DMS114 treated with DMSO at 0.1 percent for 48 hours (cell line): ENCODE results near the gene BMP2K.

ENCODE experiments used
- DNase-seq: peaks from one replicate; lab custom pipeline; 2025; ENCODE audit not compliant: unreplicated experiment; lab: John Stamatoyannopoulos, UW

The BMP2K gene

DNA sequence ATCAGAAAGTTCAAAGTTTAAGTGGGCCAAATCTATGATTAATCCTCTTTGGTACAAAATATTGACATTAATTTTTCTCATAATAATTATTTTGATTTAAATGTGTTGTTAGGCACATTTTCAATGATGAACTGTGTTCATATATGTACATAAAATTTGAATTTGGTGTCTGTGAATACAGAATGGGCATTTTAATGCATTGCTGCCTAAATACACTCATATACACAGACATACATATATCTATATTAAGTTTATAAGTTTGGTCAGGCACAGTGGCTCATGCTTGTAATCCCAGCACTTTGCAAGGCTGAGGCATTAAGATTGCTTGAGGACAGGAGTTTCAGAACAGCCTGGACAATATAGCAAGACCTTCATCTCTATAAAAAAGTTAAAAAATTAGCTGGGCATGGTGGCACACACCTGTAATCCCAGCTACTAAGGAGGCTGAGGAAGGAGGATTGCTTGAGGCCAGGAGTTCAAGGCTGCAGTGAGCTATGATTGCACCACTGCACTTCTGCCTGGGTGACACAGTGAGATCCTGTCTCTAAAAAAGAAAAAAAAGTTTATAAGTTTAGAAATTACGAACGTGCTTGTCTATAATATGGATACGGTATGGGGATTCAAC, 12.3 kb upstream of the BMP2K start:
- DNase-seq: no peak

DNA sequence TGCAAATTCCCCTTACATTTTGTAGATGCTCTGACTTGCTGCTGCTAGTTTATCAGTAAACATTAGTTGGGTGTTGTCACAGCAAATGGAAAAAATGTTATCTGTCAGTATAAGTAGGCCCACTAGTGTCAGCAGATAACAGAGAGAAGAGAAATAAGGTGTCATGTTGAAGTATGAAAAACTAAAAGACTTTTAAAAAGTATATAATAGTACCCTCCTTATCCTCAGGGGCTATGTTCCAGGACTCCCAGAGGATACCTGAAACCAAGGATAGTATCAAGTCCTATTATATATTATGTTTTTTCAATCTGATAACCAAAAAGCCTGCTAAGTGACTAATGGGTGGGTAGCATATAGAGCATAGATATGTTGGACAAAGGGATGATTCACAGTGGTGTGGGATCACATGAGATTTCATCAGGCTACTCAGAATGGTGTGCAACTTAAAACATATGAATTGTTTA, 11.6 kb upstream of the BMP2K start:
- DNase-seq: no peak

DNA sequence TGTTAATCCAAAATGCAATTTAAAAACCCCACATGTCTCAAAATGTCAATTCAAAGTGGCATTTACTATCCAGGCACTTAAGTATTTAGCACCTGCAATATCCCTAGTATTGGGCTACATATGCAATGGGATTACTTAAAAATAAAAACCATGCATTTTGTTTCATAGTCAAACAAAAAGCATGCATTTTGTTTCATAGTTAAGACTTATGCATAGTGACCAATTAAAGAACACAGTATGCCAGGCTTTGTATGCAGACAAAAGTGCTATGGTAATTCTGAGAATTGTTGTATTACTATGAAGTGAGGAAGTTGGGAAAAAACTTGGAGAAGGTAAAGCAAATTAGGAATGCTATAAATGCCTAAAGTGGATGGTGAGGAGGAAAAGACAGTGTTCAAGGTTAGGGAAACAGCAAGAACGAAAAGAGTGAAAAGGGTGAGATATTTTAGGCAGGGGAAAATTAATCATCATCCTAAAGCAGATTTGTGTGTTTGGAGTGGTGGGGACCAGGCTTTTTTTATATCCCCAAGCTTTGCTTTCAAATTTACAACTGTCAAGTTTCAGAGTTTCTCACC, 10.6 kb upstream of the BMP2K start:
- DNase-seq: no peak

DNA sequence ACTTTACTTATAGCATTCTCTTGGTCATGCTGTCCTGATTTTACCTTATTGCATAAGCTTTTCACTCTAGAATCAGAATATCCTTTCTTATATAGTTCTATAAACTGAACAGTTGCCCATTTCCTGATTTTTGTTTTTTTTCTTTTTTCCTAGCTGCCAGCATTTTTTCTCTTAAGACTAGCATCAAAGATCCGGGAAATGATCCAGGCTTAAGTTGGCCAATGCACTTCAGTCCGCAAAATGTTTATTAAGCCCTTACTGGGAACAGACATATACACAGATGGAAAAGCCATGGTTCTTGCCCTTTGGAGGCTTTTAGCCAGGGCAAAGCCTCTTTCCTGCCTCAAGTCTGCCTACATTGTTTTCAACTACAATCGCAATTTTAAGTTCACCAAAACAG, 10.1 kb upstream of the BMP2K start:
- DNase-seq: no peak

DNA sequence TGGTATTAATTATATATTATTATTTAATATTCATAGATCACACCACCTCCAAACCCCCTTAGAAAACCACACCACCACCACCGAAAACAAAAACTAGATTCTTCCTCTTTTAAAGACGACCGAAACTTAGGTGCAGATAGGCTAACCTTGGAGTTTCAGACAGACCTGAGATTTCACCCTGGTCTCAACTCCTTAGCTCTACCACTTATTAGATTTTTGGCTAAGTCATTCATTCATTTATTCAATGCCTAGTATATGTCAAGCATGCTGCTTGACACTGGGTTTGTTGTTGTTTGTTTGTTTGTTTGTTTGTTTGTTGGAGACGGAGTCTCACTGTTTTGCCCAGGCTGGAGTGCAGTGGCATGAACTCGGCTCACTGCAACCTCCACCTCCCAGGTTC, 9.5 kb upstream of the BMP2K start:
- no peak for DNase-seq

GRCh38 chr4:78767350-78767749, 8.8 kb upstream of the BMP2K start:
- DNase-seq: no peak

GRCh38 chr4:78768452-78769180, 7.5 kb upstream of the BMP2K start:
- DNase-seq: no peak

DNA sequence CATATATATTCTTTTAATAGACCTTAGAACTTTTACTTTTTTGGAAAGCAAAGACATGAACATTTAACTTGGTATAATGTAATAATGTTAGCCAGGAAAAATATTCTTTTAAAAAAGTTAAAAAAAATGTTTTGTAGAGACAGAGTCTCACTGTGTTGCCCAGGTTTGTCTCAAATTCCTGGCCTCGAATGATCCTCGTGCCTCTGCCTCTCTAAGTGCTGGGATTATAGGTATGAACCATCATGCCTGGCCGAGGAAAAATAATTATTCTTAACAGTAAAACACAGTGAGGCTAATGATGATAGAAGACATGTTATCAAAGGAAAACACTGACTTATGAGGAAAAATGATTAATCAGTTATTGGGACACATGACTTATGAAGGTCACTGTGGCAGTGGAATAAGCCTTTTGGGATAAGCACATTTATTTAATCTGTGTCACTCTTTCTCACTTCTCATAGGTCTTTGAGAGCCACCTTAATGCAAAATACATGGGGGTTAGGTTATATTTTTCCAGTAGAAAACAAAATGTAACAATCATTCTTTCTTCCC, 6.0 kb upstream of the BMP2K start:
- no peak for DNase-seq

GRCh38 chr4:78772526-78773091, 3.5 kb upstream of the BMP2K start:
- DNase-seq: no peak

DNA sequence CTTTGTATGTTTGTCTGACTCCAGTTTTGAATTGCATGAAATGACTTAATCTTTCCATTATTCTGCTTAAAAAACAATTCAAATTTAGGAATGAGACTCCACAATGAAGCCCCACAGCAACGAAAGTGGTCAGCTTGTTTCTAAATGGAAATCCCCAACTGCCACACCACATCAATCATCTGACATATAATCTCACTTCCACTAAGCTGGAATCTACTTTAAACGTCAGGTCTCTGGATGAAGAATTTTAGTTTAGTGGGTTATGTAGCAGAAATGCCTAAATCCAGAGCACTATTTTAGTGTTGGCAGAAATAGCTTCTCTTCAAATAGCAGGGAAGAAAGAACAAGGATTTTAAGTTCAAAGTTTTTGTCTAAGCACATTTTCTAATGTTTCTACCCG, 1.7 kb upstream of the BMP2K start:
- no peak for DNase-seq

GRCh38 chr4:78775303-78776078, 659 bp upstream of the BMP2K start:
- peak; percentile 29 for DNase-seq

- DNase-seq: no peak
Measured at GRCh38 chr4:78776729-78777575, 802 bp downstream of the BMP2K start.

DNA sequence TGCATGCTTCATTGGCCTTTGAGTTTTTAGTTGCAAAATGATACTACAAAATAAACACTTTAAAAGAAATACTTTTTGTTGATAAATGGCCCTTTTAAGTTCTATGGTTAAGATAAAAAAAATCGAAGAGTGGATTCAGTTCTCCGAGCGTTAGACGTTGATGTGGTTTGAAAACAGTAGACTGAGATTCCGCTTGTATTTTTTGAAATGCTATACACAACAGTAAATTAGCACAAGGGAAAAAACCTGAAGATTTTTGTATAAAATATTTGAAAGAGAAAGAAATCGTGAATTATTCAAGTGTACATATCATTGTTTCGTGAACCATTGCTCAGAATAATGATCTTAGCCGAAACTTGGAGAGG, 1.4 kb downstream of the BMP2K start:
- DNase-seq: no peak

DNA sequence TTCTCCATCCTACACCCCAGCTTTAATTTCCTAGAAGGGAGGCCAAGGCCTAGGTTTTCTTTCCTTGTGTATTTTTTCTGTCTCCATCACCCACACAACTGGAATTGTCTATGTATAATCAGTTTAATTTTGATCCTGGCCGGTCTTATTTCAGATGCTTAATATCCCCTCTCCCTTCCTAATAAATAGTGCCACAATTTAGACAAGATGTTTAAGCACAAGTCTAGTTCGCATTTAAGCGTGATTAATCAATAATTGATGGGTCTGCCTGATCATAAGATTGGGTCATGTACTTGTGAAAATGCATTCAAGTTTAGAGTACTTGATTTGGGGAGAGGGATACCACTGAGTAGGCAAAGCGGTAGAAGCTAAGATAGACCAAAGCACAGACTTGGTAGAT, 2.4 kb downstream of the BMP2K start:
- DNase-seq: no peak

GRCh38 chr4:78779280-78779679, 3.1 kb downstream of the BMP2K start:
- no peak for DNase-seq

DNA sequence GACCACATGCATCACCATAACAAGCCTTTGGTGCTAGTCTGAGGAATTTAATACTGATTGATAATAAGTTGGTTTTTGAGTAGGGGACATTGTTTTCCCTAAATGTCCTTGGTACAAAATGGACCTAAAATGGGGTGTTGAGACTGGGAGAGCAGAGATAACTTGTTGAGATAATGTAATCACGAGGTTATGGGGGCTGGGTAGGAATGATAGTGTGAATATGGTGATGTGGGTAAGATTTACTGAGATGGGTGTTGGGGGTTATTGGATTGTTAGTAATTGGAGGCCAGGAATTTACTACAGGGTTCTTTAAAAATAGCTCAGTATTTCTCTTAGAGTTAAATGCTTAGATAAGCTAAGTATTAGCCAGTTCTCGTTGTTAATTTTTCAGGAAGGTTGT, 3.9 kb downstream of the BMP2K start:
- DNase-seq: no peak

DNA sequence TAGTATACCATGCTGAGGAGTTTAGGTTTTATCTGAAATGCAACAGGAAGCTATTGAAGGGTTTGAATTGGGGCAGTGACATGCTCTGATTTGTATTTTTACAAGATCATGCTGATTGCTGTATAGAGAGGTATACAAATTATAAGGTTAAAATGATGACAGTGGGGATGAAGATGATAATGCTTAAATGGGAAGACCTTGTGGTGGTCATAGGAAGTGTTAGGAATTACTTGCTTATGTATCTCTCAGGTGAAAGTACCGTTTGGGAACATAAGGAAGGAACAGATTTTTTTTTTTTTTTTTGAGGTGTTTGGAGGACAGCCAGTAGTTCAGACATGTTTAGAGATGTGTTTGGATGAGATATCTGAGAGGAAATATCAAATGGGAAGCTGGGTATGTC, 5.0 kb downstream of the BMP2K start:
- DNase-seq: no peak

GRCh38 chr4:78781924-78782323, 5.8 kb downstream of the BMP2K start:
- DNase-seq: no peak

DNA sequence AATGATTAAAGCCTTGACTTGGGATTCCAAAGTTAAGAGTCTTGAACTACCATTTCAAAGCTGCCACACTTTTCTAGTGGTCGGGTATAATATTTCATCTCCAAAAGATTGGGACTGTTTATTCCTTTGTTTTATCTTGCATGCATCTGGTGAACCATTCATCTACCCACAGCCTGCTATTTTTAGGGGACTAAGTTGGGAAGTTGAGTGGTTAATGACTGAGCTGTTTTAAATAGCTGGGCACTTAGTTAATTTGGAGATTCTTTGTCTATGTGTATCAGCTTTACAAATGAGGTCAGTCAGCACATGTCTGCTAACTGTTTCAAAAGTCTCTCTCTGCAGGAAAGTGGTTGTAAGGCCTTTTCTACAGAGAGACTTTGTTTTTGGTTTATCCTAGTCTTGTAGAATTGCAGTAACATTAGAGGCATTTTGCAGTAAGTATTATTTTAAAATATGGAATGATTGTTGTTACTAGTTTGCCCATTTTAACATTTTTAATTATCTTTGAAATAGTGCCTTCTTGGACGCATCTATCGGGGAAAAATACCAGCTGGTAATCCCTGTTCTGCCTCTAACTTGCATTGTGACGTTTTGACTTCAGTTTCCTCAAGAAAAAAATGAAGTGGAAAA, 8.2 kb downstream of the BMP2K start:
- DNase-seq: no peak
